Endothelial cell of umbilical vein (primary cell): ENCODE data around the gene DLEC1. TPM values are rescaled to one million over a fixed set of nuclear protein-coding genes. Genes with fewer than 3 reads are reported as not detected.

Source experiments
- BruUV-seq: library from RNA; stranded (reverse); fragments of 400-500 nt; replicated peaks from 2 replicates; lab custom pipeline; 2021; lab: Mats Ljungman, UMichigan
- CTCF ChIA-PET: fragments of 300-600, 350-600 bp; sonication (Branson Sonifier 250); formaldehyde crosslinking; loops from one replicate; lab custom pipeline; 2021; ENCODE audit warnings: antibody characterized with exemption, inconsistent platforms; lab: Charles Lee
- POLR2A ChIA-PET: fragments of 300-600, 350-600 bp; sonication (Branson Sonifier 250); formaldehyde crosslinking; loops from one replicate; lab custom pipeline; 2021; ENCODE audit warnings: antibody characterized with exemption, inconsistent platforms; lab: Charles Lee
- DNase-seq: peaks from one replicate; pipeline ENCODE4 v3.0.0-alpha.2; 2011; ENCODE audit warnings: low read depth, low spot score
- FAIRE-seq: peaks from 2 replicates; lab custom pipeline; 2011; peaks lifted over from hg19 to GRCh38; lab: Jason Lieb, UNC
- H2AFZ ChIP-seq: 2 replicates; pipeline ENCODE4 v1.6.0; 2012; ENCODE audit warnings: low read depth, low read length, control low read depth, inconsistent platforms
- H3K27ac ChIP-seq: 2 replicates; pipeline ENCODE4 v1.5.1; 2011; ENCODE audit warnings: low read depth, mild to moderate bottlenecking, control low read depth, low read length, moderate library complexity; ENCODE audit not compliant: insufficient read depth
- H3K27me3 ChIP-seq, 2 experiments: 2 replicates each; pipeline versions ENCODE4 v1.6.0 to v1.6.1; 2011; ENCODE audit warnings: low read length in 2 of 2, mixed read lengths in 1 of 2; ENCODE audit not compliant: control insufficient read depth in 2 of 2, insufficient read depth in 2 of 2
- H3K36me3 ChIP-seq, 2 experiments: 2 replicates in 1 of 2; 3 replicates in 1 of 2; pipeline ENCODE4 v1.5.1; 2011; ENCODE audit warnings: low read length in 2 of 2, mild to moderate bottlenecking in 1 of 2, moderate library complexity in 1 of 2; ENCODE audit not compliant: control insufficient read depth in 2 of 2, insufficient read depth in 2 of 2; ENCODE audit errors: extremely low read depth in 1 of 2
- H3K4me1 ChIP-seq: 3 replicates; pipeline ENCODE4 v1.5.1; 2011; ENCODE audit warnings: mild to moderate bottlenecking, low read length; ENCODE audit not compliant: control insufficient read depth, insufficient read depth; ENCODE audit errors: extremely low read depth
- H3K4me2 ChIP-seq: 2 replicates; pipeline ENCODE4 v1.6.1; 2011; ENCODE audit warnings: low read length, control low read depth, mixed read lengths; ENCODE audit not compliant: insufficient read depth
- H3K4me3 ChIP-seq, 3 experiments: fragments of 200-600 bp in 1 of 3; sonication (generic), shearing (Covaris generic) in 1 of 3; replicated peaks in 1 of 3; 2 replicates each; pipeline ENCODE4 v1.5.1; 2011 to 2016; ENCODE audit warnings: control low read depth in 3 of 3, low read length in 3 of 3, mild to moderate bottlenecking in 2 of 3, inconsistent platforms in 1 of 3, low read depth in 1 of 3, moderate library complexity in 1 of 3; ENCODE audit not compliant: insufficient read depth in 1 of 3
- H3K79me2 ChIP-seq: 2 replicates; pipeline ENCODE4 v1.6.0; 2012; ENCODE audit warnings: low read length, inconsistent platforms; ENCODE audit not compliant: control insufficient read depth, insufficient read depth
- H3K9ac ChIP-seq: replicated peaks from 2 replicates; pipeline ENCODE3; 2011; ENCODE audit warnings: low read length, control low read depth; ENCODE audit not compliant: insufficient read depth; ENCODE audit errors: extremely low read depth
- H3K9me1 ChIP-seq: replicated peaks from 3 replicates; pipeline ENCODE4 v1.6.0; 2011; ENCODE audit warnings: mild to moderate bottlenecking, low read length; ENCODE audit not compliant: control insufficient read depth, insufficient read depth; ENCODE audit errors: extremely low read depth
- H3K9me3 ChIP-seq: replicated peaks from 2 replicates; pipeline ENCODE4 v1.5.1; 2012; ENCODE audit warnings: low read length, inconsistent platforms; ENCODE audit not compliant: control insufficient read depth, insufficient read depth
- H4K20me1 ChIP-seq: replicated peaks from 2 replicates; pipeline ENCODE3; 2011; ENCODE audit warnings: mild to moderate bottlenecking, low read length; ENCODE audit not compliant: control insufficient read depth, insufficient read depth; ENCODE audit errors: extremely low read depth
- EZH2 ChIP-seq: IDR thresholded peaks from 2 replicates; pipeline ENCODE4 v1.6.1; 2012; ENCODE audit warnings: borderline replicate concordance, low read depth, mild to moderate bottlenecking, moderate library complexity, low read length, inconsistent platforms; ENCODE audit not compliant: severe bottlenecking
- FOS ChIP-seq: IDR thresholded peaks from 2 replicates; pipeline ENCODE4 v1.6.1; 2011; ENCODE audit warnings: mild to moderate bottlenecking, low read length, moderate library complexity, borderline replicate concordance; ENCODE audit not compliant: insufficient read depth
- GATA2 ChIP-seq: IDR thresholded peaks from 2 replicates; pipeline ENCODE4 v1.7.0; 2011; ENCODE audit warnings: low read depth, mild to moderate bottlenecking, moderate library complexity, mixed read lengths, low read length; ENCODE audit not compliant: insufficient read length, insufficient read depth
- JUN ChIP-seq: IDR thresholded peaks from 2 replicates; pipeline ENCODE4 v1.6.1; 2011; ENCODE audit warnings: borderline replicate concordance, low read depth; ENCODE audit not compliant: insufficient read length, insufficient read depth
- MYC ChIP-seq: IDR thresholded peaks from one replicate; pipeline ENCODE4 v1.6.1; 2011; ENCODE audit warnings: mild to moderate bottlenecking, low read depth, low read length
- POLR2A ChIP-seq: IDR thresholded peaks from 2 replicates; pipeline ENCODE4 v1.6.1; 2012; ENCODE audit warnings: low read depth, mild to moderate bottlenecking, control low read depth, low read length
- POLR2AphosphoS5 ChIP-seq: IDR thresholded peaks from 2 replicates; pipeline ENCODE4 v1.6.1; 2012; ENCODE audit warnings: low read depth, mild to moderate bottlenecking, control low read depth, low read length, moderate library complexity; ENCODE audit not compliant: insufficient read depth
- dilution Hi-C: fragments of 300-500 bp; cut with MboI; formaldehyde crosslinking; loops from one replicate; pipeline ENCODE4 v1.15.0; 2019; ENCODE audit warnings: low sequenced_read_pairs; ENCODE audit not compliant: extremely low pct_ligation_motif_present
- intact Hi-C: fragments of 100-400 bp; cut with micrococcal nuclease; formaldehyde crosslinking; loops from one replicate; pipeline ENCODE4 v1.10.0; 2022
- polyA plus RNA-seq, 4 experiments: library from polyadenylated mRNA; depleted of rRNA in 3 of 4; stranded (reverse) in 3 of 4; unstranded in 1 of 4; fragments of >200 nt; gene quantifications; 2 replicates each; pipeline versions ENCODE4 v1.2.1 to v1.2.3, GENCODE V29; 2011 to 2012; ENCODE audit warnings: missing spikeins in 1 of 4
- total RNA-seq: library from RNA; stranded (reverse); gene quantifications from 2 replicates; pipeline ENCODE4 v1.2.3, GENCODE V29; 2021
- TF ChIP-seq, protein P1 (sequence below), 2 donors: IDR thresholded peaks; 1 replicate in 1 of 2; 2 replicates in 1 of 2; pipeline ENCODE4 v1.5.1; 2011; ENCODE audit warnings: low read length in 2 of 2, mild to moderate bottlenecking in 2 of 2, moderate library complexity in 2 of 2, control low read depth in 1 of 2, inconsistent platforms in 1 of 2, low read depth in 1 of 2; ENCODE audit not compliant: insufficient read depth in 1 of 2; ENCODE audit errors: extremely low read depth in 1 of 2

Gene DLEC1
- total and polyA plus RNA-seq, 2 donors (not counting 3 experiments of a cell fraction or from before 2014, with no cell fraction given): not detected

DNA sequence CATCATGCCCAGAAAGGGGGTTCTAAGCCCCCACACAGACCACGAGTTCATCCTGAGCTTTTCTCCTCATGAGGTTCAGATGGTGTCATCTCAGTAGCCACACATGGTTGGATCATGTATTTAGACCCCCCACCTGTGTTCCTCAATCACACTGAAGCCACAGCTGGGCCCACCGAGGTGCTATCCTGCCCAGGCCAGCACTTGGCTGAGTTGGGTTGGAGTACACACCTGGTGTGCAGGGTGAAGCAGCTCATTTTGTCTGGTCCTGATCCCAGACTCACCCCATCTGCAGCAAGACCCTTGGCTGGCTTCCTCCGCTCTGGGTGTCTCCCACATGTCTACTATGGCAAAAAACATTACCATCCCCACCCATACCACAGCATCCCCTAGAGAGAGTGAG, 56.0 kb downstream of the DLEC1 start:
- dilution Hi-C loops: no loop called here
- FAIRE-seq (no peak), DNase-seq (no peak)
- H3K27me3 ChIP-seq: peaks cover 0 to 4% of the 10 kb centered on the region in 2 experiments
- no peaks in the 10 kb centered on the region for H3K9me1 ChIP-seq
- no peaks in the 10 kb centered on the region for H3K4me1 ChIP-seq
- intact Hi-C loops: no loop called here
- H3K4me3 ChIP-seq: no peak overlapping the region
- H3K9ac ChIP-seq: no peak overlapping the region
- no peaks in the 10 kb centered on the region for H3K79me2 ChIP-seq
- POLR2A ChIA-PET: no interaction called here
- TF ChIP-seq JUN: no peak
- TF ChIP-seq, protein P1, sequence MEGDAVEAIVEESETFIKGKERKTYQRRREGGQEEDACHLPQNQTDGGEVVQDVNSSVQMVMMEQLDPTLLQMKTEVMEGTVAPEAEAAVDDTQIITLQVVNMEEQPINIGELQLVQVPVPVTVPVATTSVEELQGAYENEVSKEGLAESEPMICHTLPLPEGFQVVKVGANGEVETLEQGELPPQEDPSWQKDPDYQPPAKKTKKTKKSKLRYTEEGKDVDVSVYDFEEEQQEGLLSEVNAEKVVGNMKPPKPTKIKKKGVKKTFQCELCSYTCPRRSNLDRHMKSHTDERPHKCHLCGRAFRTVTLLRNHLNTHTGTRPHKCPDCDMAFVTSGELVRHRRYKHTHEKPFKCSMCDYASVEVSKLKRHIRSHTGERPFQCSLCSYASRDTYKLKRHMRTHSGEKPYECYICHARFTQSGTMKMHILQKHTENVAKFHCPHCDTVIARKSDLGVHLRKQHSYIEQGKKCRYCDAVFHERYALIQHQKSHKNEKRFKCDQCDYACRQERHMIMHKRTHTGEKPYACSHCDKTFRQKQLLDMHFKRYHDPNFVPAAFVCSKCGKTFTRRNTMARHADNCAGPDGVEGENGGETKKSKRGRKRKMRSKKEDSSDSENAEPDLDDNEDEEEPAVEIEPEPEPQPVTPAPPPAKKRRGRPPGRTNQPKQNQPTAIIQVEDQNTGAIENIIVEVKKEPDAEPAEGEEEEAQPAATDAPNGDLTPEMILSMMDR (IDR thresholded peaks at IDR 0.05; ENCODE audit: extremely low read depth in 1 of 2, insufficient read depth in 1 of 2, low read depth in 1 of 2, low read length in 2 of 2): no peak
- TF ChIP-seq POLR2A: no peak
- TF ChIP-seq MYC: no peak
- TF ChIP-seq FOS: no peak
- no peak for TF ChIP-seq POLR2AphosphoS5
- no peak for TF ChIP-seq GATA2
- no peak for TF ChIP-seq EZH2
- H2AFZ ChIP-seq: no peak overlapping the region
- no peak overlapping the region for H3K4me2 ChIP-seq
- H3K36me3 ChIP-seq: no peaks in the 10 kb centered on the region
- CTCF ChIA-PET: no interaction called here
- no peak overlapping the region for H3K27ac ChIP-seq
- BruUV-seq: no TSS peak
- no peaks in the 10 kb centered on the region for H3K9me3 ChIP-seq
- no peaks in the 10 kb centered on the region for H4K20me1 ChIP-seq
